ENCODE data around the gene HNRNPM.
"Not testable (repeated sequence)": the region's sequence is repeated elsewhere in the genome, so short reads cannot be mapped to it uniquely, and the experiment has no call there.

HNRNPM gene

GRCh38 chr19:8511573-8512101, 66.9 kb downstream of the HNRNPM start:
- DNase-seq (ENCODE audit: low read depth in 2 of 2), result no peak

GRCh38 chr19:8512115-8512967, 67.6 kb downstream of the HNRNPM start:
- DNase-seq (ENCODE audit: low read depth in 2 of 2), result no peak

GRCh38 chr19:8513036-8513686, 68.4 kb downstream of the HNRNPM start:
- DNase-seq (ENCODE audit: low read depth in 2 of 2), result no peak

- DNase-seq (ENCODE audit: low read depth in 2 of 2), result peak; percentile 96
Measured at GRCh38 chr19:8513687-8514504, 69.1 kb downstream of the HNRNPM start, which contains the start of gene ZNF414. Gene ZNF414, minus strand, starts transcription at chr19:8514167. Its CDS starts 121 bp downstream, at chr19:8514046.

- not testable (repeated sequence) for DNase-seq (ENCODE audit: low read depth in 2 of 2)
Measured at GRCh38 chr19:8514505-8515009, 69.8 kb downstream of the HNRNPM start.

GRCh38 chr19:8515317-8515716, 70.5 kb downstream of the HNRNPM start:
- DNase-seq (ENCODE audit: low read depth in 2 of 2), result no peak

- peak; percentile 23 to 25 for DNase-seq (ENCODE audit: low read depth in 2 of 2)
Measured at GRCh38 chr19:8517551-8518442, 73.0 kb downstream of the HNRNPM start.

- DNase-seq (ENCODE audit: low read depth in 2 of 2), result no peak
Measured at GRCh38 chr19:8518536-8518935, 73.8 kb downstream of the HNRNPM start.

GRCh38 chr19:8519388-8519787, 74.6 kb downstream of the HNRNPM start:
- DNase-seq (ENCODE audit: low read depth in 2 of 2), result no peak

GRCh38 chr19:8525401-8525684, 80.6 kb downstream of the HNRNPM start:
- no peak for DNase-seq (ENCODE audit: low read depth in 2 of 2)

GRCh38 chr19:8526345-8527091, 81.7 kb downstream of the HNRNPM start:
- peak; percentile 82 to 84 for DNase-seq (ENCODE audit: low read depth in 2 of 2)

GRCh38 chr19:8528500-8528899, 83.7 kb downstream of the HNRNPM start:
- DNase-seq (ENCODE audit: low read depth in 2 of 2), result no peak

GRCh38 chr19:8529369-8530006, 84.7 kb downstream of the HNRNPM start:
- DNase-seq (ENCODE audit: low read depth in 2 of 2), result no peak

GRCh38 chr19:8530061-8530679, 85.4 kb downstream of the HNRNPM start:
- no peak for DNase-seq (ENCODE audit: low read depth in 2 of 2)

- no peak for DNase-seq (ENCODE audit: low read depth in 2 of 2)
Measured at GRCh38 chr19:8531470-8531869, 86.7 kb downstream of the HNRNPM start.

GRCh38 chr19:8532225-8532624, 87.5 kb downstream of the HNRNPM start:
- no peak for DNase-seq (ENCODE audit: low read depth in 2 of 2)

- no peak for DNase-seq (ENCODE audit: low read depth in 2 of 2)
Measured at GRCh38 chr19:8536282-8536681, 91.5 kb downstream of the HNRNPM start.

- DNase-seq (ENCODE audit: low read depth in 2 of 2), result no peak
Measured at GRCh38 chr19:8537099-8537498, 92.3 kb downstream of the HNRNPM start.

Measured in fibroblast of skin of left quadriceps (primary cell).